IMR-90 (cell line): ENCODE measurements around the gene RNF103. TPM values are rescaled to one million over a fixed set of nuclear protein-coding genes. Genes with fewer than 3 reads are reported as not detected.

ENCODE experiments used
- ATAC-seq: fragments of 200-7000 bp; cut with Tn5 transposase; 2 replicates; pipeline ENCODE4 v1.9.1; 2020; ENCODE audit warnings: low read depth, mild to moderate bottlenecking, moderate library complexity
- BruUV-seq: library from RNA; stranded (reverse); fragments of 400-500 nt; replicated peaks from 2 replicates; lab custom pipeline; 2021; lab: Mats Ljungman, UMichigan
- CTCF ChIA-PET: fragments of 300-600 bp; formaldehyde crosslinking; extraction: SDS; loops from one replicate; lab custom pipeline; 2021; ENCODE audit warnings: antibody characterized with exemption; lab: Yijun Ruan, JAX
- POLR2A ChIA-PET: fragments of 300-600 bp; sonication (Branson Sonifier 250); formaldehyde crosslinking; loops from one replicate; lab custom pipeline; 2022; ENCODE audit warnings: antibody characterized with exemption; ENCODE audit not compliant: unreplicated experiment; lab: Charles Lee
- DNase-seq: peaks from one replicate; pipeline ENCODE4 v3.0.0; 2013
- H2AFZ ChIP-seq: replicated peaks from 2 replicates; pipeline ENCODE3; 2013; ENCODE audit warnings: low read length, mild to moderate bottlenecking; ENCODE audit not compliant: poor library complexity
- H2AK5ac ChIP-seq: 2 replicates; pipeline ENCODE4 v1.6.1; 2013; ENCODE audit warnings: low read depth, low read length, inconsistent platforms
- H2AK9ac ChIP-seq: replicated peaks from 2 replicates; pipeline ENCODE3; 2013; ENCODE audit warnings: mild to moderate bottlenecking, low read depth, low read length, moderate library complexity; ENCODE audit not compliant: poor library complexity
- H2BK120ac ChIP-seq: 2 replicates; pipeline ENCODE4 v1.6.1; 2013; ENCODE audit warnings: low read depth, low read length, inconsistent platforms
- H2BK15ac ChIP-seq: 3 replicates; pipeline ENCODE4 v1.6.1; 2013; ENCODE audit warnings: low read depth, low read length, inconsistent platforms
- H2BK20ac ChIP-seq: 2 replicates; pipeline ENCODE4 v1.6.1; 2013; ENCODE audit warnings: low read depth, mild to moderate bottlenecking, inconsistent platforms, low read length, moderate library complexity
- H2BK5ac ChIP-seq: 2 replicates; pipeline ENCODE4 v1.6.1; 2013; ENCODE audit warnings: mild to moderate bottlenecking, low read depth, low read length, inconsistent platforms; ENCODE audit not compliant: poor library complexity, severe bottlenecking
- H3K14ac ChIP-seq: replicated peaks from 2 replicates; pipeline ENCODE4 v1.6.1; 2013; ENCODE audit warnings: low read depth, low read length, inconsistent platforms
- H3K18ac ChIP-seq: 2 replicates; pipeline ENCODE4 v1.6.1; 2013; ENCODE audit warnings: low read depth, low read length, control low read depth
- H3K23ac ChIP-seq: 2 replicates; pipeline ENCODE4 v1.6.1; 2013; ENCODE audit warnings: low read depth, low read length, inconsistent platforms
- H3K27ac ChIP-seq: 2 replicates; pipeline ENCODE4 v1.5.1; 2013; ENCODE audit warnings: mild to moderate bottlenecking, control low read depth, low read length; ENCODE audit not compliant: insufficient read depth
- H3K27me3 ChIP-seq: 2 replicates; pipeline ENCODE4 v1.6.1; 2013; ENCODE audit warnings: low read length; ENCODE audit not compliant: control insufficient read depth, insufficient read depth
- H3K36me3 ChIP-seq: 2 replicates; pipeline ENCODE4 v1.6.1; 2013; ENCODE audit warnings: low read length, mixed read lengths; ENCODE audit not compliant: control insufficient read depth, insufficient read depth
- H3K4ac ChIP-seq: 2 replicates; pipeline ENCODE4 v1.6.1; 2013; ENCODE audit warnings: low read depth, low read length, inconsistent platforms
- H3K4me1 ChIP-seq: 2 replicates; pipeline ENCODE4 v1.6.1; 2013; ENCODE audit warnings: low read length, mixed read lengths; ENCODE audit not compliant: control insufficient read depth, insufficient read depth
- H3K4me2 ChIP-seq: 2 replicates; pipeline ENCODE4 v1.6.1; 2013; ENCODE audit warnings: low read depth, mild to moderate bottlenecking, control low read depth, low read length, moderate library complexity
- H3K4me3 ChIP-seq: 2 replicates; pipeline ENCODE4 v1.5.1; 2013; ENCODE audit warnings: low read depth, mild to moderate bottlenecking, control low read depth, low read length, moderate library complexity; ENCODE audit not compliant: insufficient read depth
- H3K56ac ChIP-seq: 2 replicates; pipeline ENCODE4 v1.6.1; 2013; ENCODE audit warnings: low read length, inconsistent platforms; ENCODE audit not compliant: insufficient read depth; ENCODE audit errors: extremely low read depth
- H3K79me1 ChIP-seq, 2 experiments: 2 replicates each; pipeline ENCODE4 v1.6.1; 2013; ENCODE audit warnings: low read length in 2 of 2, inconsistent platforms in 1 of 2, low read depth in 1 of 2
- H3K9ac ChIP-seq: 2 replicates; pipeline ENCODE4 v1.6.1; 2013; ENCODE audit warnings: low read depth, low read length, control low read depth
- H3K9me1 ChIP-seq: 2 replicates; pipeline ENCODE4 v1.6.1; 2013; ENCODE audit warnings: low read length, inconsistent platforms; ENCODE audit not compliant: insufficient read depth
- H3K9me3 ChIP-seq: 2 replicates; pipeline ENCODE4 v1.6.1; 2013; ENCODE audit warnings: low read length; ENCODE audit not compliant: control insufficient read depth, insufficient read depth
- H4K20me1 ChIP-seq: 2 replicates; pipeline ENCODE4 v1.6.1; 2013; ENCODE audit warnings: low read length, inconsistent platforms; ENCODE audit not compliant: insufficient read depth
- H4K5ac ChIP-seq: 2 replicates; pipeline ENCODE4 v1.6.1; 2013; ENCODE audit warnings: mild to moderate bottlenecking, low read depth, low read length, control low read depth
- H4K8ac ChIP-seq, 2 experiments: 2 replicates each; pipeline ENCODE4 v1.6.1; 2013; ENCODE audit warnings: low read depth in 2 of 2, low read length in 2 of 2, control low read depth in 1 of 2, inconsistent platforms in 1 of 2
- H4K91ac ChIP-seq: 2 replicates; pipeline ENCODE4 v1.6.1; 2013; ENCODE audit warnings: low read depth, low read length, inconsistent platforms; ENCODE audit not compliant: insufficient read depth
- BHLHE40 ChIP-seq: fragments of 150-350 bp; IDR thresholded peaks from 2 replicates; pipeline ENCODE4 v1.6.1; 2016; ENCODE audit warnings: mild to moderate bottlenecking, low read depth, low read length
- CEBPB ChIP-seq: IDR thresholded peaks from 2 replicates; pipeline ENCODE4 v1.6.1; 2012; ENCODE audit warnings: low read depth, low read length, improper control_type of control experiment
- CHD1 ChIP-seq: IDR thresholded peaks from 2 replicates; pipeline ENCODE4 v1.6.1; 2012; ENCODE audit warnings: low read depth, low read length, improper control_type of control experiment
- CTCF ChIP-seq: conservative IDR thresholded peaks from 2 replicates; pipeline ENCODE4 v1.5.1; 2012; ENCODE audit warnings: mild to moderate bottlenecking, low read depth, low read length, improper control_type of control experiment
- ELK1 ChIP-seq: fragments of 150-350 bp; IDR thresholded peaks from 2 replicates; pipeline ENCODE4 v1.6.1; 2016; ENCODE audit warnings: low read depth, mild to moderate bottlenecking, low read length, moderate library complexity, borderline replicate concordance
- FOS ChIP-seq: fragments of 150-350 bp; IDR thresholded peaks from 2 replicates; pipeline ENCODE4 v1.6.1; 2016; ENCODE audit warnings: low read depth, low read length
- MAFK ChIP-seq: IDR thresholded peaks from 2 replicates; pipeline ENCODE4 v1.6.1; 2012; ENCODE audit warnings: low read depth, low read length, improper control_type of control experiment
- MAZ ChIP-seq: IDR thresholded peaks from 2 replicates; pipeline ENCODE4 v1.6.1; 2012; ENCODE audit warnings: low read depth, mild to moderate bottlenecking, low read length, improper control_type of control experiment, moderate library complexity, borderline replicate concordance
- MXI1 ChIP-seq: IDR thresholded peaks from 2 replicates; pipeline ENCODE4 v1.6.1; 2012; ENCODE audit warnings: low read depth, mild to moderate bottlenecking, low read length, moderate library complexity, borderline replicate concordance
- NFE2L2 ChIP-seq: fragments of 150-350 bp; IDR thresholded peaks from 2 replicates; pipeline ENCODE4 v1.6.1; 2016; ENCODE audit warnings: low read depth, mild to moderate bottlenecking, low read length
- POLR2A ChIP-seq: IDR thresholded peaks from 2 replicates; pipeline ENCODE4 v1.6.1; 2012; ENCODE audit warnings: mild to moderate bottlenecking, low read depth, low read length
- RAD21 ChIP-seq: IDR thresholded peaks from 2 replicates; pipeline ENCODE4 v1.6.1; 2012; ENCODE audit warnings: low read length, improper control_type of control experiment
- RCOR1 ChIP-seq: IDR thresholded peaks from 2 replicates; pipeline ENCODE4 v1.6.1; 2012; ENCODE audit warnings: mild to moderate bottlenecking, low read length, improper control_type of control experiment; ENCODE audit not compliant: insufficient replicate concordance
- RFX5 ChIP-seq: IDR thresholded peaks from 2 replicates; pipeline ENCODE4 v1.8.0; 2012; ENCODE audit warnings: low read depth, mild to moderate bottlenecking, low read length, moderate library complexity
- SMC3 ChIP-seq: fragments of 150-350 bp; IDR thresholded peaks from 2 replicates; pipeline ENCODE4 v1.6.1; 2016; ENCODE audit warnings: low read depth, mild to moderate bottlenecking, antibody characterized with exemption, low read length, moderate library complexity
- WGBS, 2 experiments: methylation state at CpG; one replicate each; pipeline versions ENCODE4 v1.1.5 to v1.1.7; 2013; ENCODE audit warnings: missing lambda C conversion rate in 2 of 2; ENCODE audit not compliant: insufficient read length in 1 of 2; ENCODE audit errors: extremely low coverage in 2 of 2; 5-methylcytosine and 5-hydroxymethylcytosine counted together
- dilution Hi-C: fragments of 300-500 bp; cut with HindIII; formaldehyde crosslinking; loops from one replicate; pipeline ENCODE4 v1.14.3; 2018; ENCODE audit warnings: low sequenced_read_pairs; ENCODE audit not compliant: unreplicated experiment
- in situ Hi-C: fragments of 300-500 bp; cut with MboI; formaldehyde crosslinking; loops from 3 replicates; pipeline ENCODE4 v1.14.3; 2019; ENCODE audit warnings: low sequenced_read_pairs, inconsistent platforms, mixed read lengths
- intact Hi-C: fragments of 100-400 bp; cut with micrococcal nuclease; formaldehyde crosslinking; loops from 2 replicates; pipeline ENCODE4 v1.10.0; 2022
- polyA plus RNA-seq, 3 experiments: library from polyadenylated mRNA; depleted of rRNA; stranded (reverse); fragments of >200 nt; gene quantifications; 2 replicates each; pipeline ENCODE4 v1.2.3, GENCODE V29; 2012; ENCODE audit warnings: low replicate concordance in 1 of 3
- total RNA-seq: library from RNA; depleted of rRNA; stranded (reverse); fragments of >200 nt; gene quantifications from 2 replicates; pipeline ENCODE4 v1.2.3, GENCODE V29; 2012
- TF ChIP-seq, protein P1 (sequence below): fragments of 150-350 bp; IDR thresholded peaks from 2 replicates; pipeline ENCODE4 v1.6.1; 2017; ENCODE audit warnings: mild to moderate bottlenecking, antibody characterized with exemption, low read length, low read depth

The RNF103 gene
- total and polyA plus RNA-seq, 2 of the 4 experiments (the other 2 are of a cell fraction) = 5.6 to 7.2 TPM

DNA sequence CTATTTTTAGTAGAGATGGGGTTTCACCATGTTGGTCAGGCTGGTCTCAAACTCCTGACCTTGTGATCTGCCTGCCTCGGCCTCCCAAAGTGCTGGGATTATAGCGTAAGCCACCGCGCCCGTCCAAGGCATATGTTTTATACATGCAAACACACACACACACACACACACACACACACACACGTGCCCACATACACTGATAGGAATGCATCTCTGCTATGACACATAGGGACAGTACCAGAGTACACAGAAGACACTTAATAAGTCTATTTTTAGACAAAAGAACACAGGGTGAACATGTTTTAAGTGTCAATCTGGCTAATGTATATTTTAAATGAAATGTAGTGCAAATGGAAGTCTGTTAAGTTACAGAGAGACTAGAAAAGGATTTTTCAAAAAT, 10.7 kb upstream of the RNF103 start:
- H4K8ac ChIP-seq = no peak overlapping the region
- H4K91ac ChIP-seq = no peak overlapping the region
- dilution Hi-C loops = no loop called here
- in situ Hi-C loops = no loop called here
- BruUV-seq = no TSS peak
- no peak overlapping the region for H3K4me2 ChIP-seq
- no peak overlapping the region for H2AK5ac ChIP-seq
- H3K4ac ChIP-seq = no peak overlapping the region
- no peak overlapping the region for H3K18ac ChIP-seq
- no peak overlapping the region for H3K27ac ChIP-seq
- H3K4me3 ChIP-seq = no peak overlapping the region
- ATAC-seq = no peak
- no peak overlapping the region for H2BK15ac ChIP-seq
- no peak overlapping the region for H3K56ac ChIP-seq
- no CpG with 5 or more reads among the region's 6 CpGs for WGBS, 2 experiments
- no peak overlapping the region for H2BK20ac ChIP-seq
- DNase-seq = no peak
- H4K20me1 ChIP-seq = no peaks in the 10 kb centered on the region
- no peak overlapping the region for H2AK9ac ChIP-seq
- no peak overlapping the region for H3K14ac ChIP-seq
- H3K79me1 ChIP-seq = no peaks in the 10 kb centered on the region
- H3K9me1 ChIP-seq = no peaks in the 10 kb centered on the region
- POLR2A ChIA-PET = no interaction called here
- no peak for TF ChIP-seq CHD1
- no peak for TF ChIP-seq POLR2A
- TF ChIP-seq MAZ = no peak
- TF ChIP-seq RCOR1 = no peak
- no peak for TF ChIP-seq CTCF
- no peak for TF ChIP-seq MAFK
- TF ChIP-seq NFE2L2 = no peak
- no peak for TF ChIP-seq SMC3
- no peak for TF ChIP-seq CEBPB
- TF ChIP-seq ELK1 = no peak
- no peak for TF ChIP-seq RAD21
- TF ChIP-seq, protein P1, sequence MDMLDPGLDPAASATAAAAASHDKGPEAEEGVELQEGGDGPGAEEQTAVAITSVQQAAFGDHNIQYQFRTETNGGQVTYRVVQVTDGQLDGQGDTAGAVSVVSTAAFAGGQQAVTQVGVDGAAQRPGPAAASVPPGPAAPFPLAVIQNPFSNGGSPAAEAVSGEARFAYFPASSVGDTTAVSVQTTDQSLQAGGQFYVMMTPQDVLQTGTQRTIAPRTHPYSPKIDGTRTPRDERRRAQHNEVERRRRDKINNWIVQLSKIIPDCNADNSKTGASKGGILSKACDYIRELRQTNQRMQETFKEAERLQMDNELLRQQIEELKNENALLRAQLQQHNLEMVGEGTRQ = no peak
- TF ChIP-seq MXI1 = no peak
- no peak for TF ChIP-seq FOS
- no peak; the same call in 1 of the 2 replicates for TF ChIP-seq BHLHE40
- no peak for TF ChIP-seq RFX5
- peaks cover 3% of the 10 kb centered on the region; the same call in 1 of the 2 replicates for H3K27me3 ChIP-seq
- H2BK120ac ChIP-seq = no peak overlapping the region
- H3K9me3 ChIP-seq = no peaks in the 10 kb centered on the region
- intact Hi-C loops = no loop called here
- H3K36me3 ChIP-seq = no peaks in the 10 kb centered on the region
- no peak overlapping the region for H2AFZ ChIP-seq
- H3K4me1 ChIP-seq = no peaks in the 10 kb centered on the region
- no peak overlapping the region for H4K5ac ChIP-seq
- H3K23ac ChIP-seq = no peak overlapping the region
- H3K9ac ChIP-seq = no peak overlapping the region
- CTCF ChIA-PET = no interaction called here
- no peak overlapping the region for H2BK5ac ChIP-seq
